C4-2B (cell line): ENCODE measurements around the gene LSAMP.

Experiments used
- ZFX ChIP-seq: fragments of 450-650 bp; IDR thresholded peaks from 2 replicates; pipeline ENCODE4 v1.6.1; 2017
- TF ChIP-seq, protein P1 (sequence below): fragments of 450-650 bp; conservative IDR thresholded peaks from 2 replicates; pipeline ENCODE4 v1.5.1; 2017; ENCODE audit warnings: mild to moderate bottlenecking

DNA sequence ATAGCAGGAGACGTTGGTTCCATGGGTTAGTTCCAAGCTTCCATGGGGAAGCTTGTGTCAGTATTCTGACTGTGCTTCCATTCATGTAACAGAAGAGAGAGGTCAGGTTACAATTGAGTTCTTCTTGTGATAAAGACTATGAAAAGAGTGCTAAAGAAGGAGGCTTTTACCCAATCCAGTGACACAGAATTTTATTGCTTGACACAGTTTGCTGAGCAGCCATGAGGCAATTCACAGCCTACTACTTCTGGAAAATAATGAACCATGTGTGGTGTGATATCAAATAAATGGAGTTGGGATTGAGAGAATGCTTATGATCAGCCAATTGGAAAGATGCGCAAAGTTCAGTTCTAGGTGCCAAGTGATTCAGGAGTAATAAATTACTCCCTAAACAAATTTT is 233.4 kb downstream of the LSAMP start:
- TF ChIP-seq, protein P1, sequence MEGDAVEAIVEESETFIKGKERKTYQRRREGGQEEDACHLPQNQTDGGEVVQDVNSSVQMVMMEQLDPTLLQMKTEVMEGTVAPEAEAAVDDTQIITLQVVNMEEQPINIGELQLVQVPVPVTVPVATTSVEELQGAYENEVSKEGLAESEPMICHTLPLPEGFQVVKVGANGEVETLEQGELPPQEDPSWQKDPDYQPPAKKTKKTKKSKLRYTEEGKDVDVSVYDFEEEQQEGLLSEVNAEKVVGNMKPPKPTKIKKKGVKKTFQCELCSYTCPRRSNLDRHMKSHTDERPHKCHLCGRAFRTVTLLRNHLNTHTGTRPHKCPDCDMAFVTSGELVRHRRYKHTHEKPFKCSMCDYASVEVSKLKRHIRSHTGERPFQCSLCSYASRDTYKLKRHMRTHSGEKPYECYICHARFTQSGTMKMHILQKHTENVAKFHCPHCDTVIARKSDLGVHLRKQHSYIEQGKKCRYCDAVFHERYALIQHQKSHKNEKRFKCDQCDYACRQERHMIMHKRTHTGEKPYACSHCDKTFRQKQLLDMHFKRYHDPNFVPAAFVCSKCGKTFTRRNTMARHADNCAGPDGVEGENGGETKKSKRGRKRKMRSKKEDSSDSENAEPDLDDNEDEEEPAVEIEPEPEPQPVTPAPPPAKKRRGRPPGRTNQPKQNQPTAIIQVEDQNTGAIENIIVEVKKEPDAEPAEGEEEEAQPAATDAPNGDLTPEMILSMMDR, result no peak
- no peak for TF ChIP-seq ZFX
